HUDEP-2 (cell line): Measurements from ENCODE around the gene EQTN.

Source experiments
- DNase-seq, 76 experiments: peaks; one replicate each; lab custom pipeline; 2025; ENCODE audit not compliant: unreplicated experiment in 76 of 76; lab: John Stamatoyannopoulos, UW

EQTN gene

DNA sequence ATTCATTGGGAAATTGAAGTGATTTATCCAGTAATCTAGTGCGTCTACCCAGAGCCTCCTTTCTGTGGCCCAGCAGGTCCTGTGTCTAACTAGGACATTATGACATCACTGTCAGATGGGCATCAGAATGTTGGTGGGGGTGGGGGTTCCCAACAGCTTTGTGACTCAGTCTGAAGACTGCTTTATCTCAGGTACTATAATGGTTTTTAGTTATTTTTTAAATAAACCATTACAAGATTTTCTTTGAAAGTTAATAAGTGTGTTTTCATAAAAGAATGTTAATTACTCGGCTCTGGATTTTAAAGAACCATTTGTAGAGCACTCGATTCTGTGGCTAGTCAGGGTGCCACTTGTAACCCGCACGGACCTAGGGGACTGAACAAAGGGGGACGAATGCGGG is at the start of gene EQTN:
TSS of gene EQTN (minus strand) at position 101 of the 400 bp plus-strand sequence. CDS start at position 6, 95 bp downstream.
- DNase-seq, result no peak

DNA sequence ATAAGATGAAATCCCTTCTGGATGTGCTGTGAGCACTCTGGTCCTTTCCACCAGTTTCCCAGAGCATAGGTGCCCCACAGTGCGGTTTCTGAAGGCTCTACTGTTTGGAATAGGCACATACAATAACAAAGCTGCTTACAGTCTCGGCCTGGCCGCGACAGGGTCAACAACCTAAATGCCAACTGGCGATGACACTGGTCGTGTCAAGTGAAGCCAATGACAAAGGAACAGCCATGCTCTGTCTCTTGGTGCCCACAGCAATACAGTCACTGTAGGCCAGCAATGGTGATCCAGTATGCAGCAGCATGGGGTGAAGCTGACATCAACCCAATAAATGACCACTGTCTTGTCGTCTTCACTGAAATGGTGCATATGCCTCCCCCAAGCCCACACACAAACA is 47.8 kb upstream of the EQTN start:
- DNase-seq, result no peak

DNA sequence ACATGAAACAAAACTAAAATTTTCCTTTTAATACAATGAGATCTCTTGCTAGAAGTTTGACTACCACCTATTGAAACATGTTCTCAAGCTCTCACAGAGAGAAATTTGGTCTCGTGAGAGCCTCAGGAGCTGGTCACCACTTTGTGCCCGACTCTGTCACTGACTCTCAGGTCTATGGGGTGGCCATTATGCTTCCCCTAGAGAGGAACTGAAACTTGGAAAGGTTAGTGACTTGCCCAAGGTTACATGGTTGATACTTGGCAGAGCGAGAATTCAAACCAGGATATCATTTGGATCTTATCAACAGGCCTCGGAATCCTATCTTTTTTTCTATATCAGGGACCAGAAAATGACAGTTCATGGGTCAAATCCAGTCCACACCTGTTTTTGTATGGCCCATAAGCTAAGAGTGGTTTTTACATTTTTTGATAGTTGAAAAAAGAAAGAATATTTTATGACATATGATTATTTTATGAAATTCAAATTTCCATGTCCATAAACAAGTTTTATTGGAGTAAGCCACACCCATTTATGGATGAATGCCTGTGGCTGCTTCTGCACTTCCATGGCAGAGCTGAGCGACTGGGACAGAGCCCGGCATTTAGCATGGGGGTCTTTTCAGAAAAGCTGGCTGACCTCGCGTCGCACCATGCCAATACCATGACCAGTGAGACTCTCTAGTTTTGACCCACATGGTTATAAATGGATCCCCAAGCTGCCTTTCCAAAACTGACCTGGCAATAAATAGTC is 44.8 kb upstream of the EQTN start:
- no peak for DNase-seq

DNA sequence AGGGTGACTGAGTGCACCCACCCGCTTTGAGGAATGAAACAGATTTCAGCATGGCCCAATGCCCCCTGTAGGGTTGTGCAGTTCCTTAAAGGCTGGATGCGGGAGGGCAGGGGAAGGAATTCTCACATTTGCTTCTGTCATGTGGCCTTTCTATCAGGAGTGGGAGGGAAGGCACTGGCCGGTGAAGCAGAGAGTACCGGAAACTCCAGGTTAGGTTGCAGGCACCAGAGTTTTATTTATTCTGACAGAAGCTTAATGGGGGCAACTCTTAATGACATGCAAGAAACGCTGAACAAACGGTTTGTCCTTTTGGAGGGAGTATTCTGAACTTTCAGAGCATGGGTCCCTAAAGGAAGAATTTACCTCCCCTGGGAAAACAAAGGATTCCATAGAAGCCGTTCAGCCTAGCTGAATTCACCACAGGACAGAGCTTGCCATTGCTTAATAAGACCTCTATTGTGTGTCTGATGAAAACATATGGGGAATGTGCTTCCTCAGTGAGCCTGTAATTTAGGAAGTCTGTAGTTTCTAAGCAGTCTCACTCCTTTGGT is 44.1 kb upstream of the EQTN start:
- DNase-seq, result no peak

DNA sequence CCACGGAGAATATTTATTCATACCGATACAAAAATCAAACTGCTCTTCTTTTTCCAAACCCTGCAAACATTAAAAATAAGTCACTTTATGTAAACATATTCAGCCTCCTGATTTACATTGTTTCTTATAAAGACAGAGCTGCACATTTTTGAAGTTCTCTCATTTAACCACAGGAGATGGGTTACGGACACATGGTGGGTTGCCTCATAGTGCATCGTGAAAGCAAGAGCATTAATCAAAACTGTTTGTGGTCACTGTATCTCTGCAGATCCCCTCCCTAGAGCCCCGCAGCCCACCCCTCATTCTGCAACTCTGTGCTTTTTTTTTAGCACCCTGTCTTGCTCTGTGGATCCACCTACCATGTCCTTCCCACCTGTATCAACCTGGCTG is 43.3 kb upstream of the EQTN start:
- DNase-seq, result no peak

DNA sequence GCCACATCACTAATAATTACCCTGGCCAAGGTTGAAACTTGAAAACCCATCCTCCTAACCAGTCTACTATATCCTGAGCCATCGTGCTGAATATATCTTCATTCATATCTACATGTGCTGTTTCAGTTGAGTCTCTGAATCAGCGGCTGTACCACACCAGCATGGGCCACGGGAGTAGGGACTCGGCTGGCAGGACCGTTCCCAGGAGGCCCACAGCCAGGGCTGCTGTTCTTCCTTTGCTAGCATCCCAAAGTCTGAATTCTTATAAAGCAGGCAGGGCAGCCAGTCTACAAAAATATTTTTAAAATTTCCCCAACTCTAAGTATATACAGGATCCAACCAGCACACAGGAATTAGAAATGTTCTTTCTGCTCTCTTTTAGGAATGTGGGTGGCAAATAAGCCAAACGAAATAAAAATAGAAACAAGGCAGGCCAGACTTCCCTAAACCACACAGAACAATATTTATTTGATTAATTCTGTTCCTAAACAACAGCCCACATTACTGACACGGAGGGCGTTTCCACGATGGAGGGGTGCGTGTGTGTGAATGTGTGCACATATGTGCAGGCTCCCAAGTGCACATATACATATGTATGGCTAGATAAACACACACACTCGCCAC is 42.8 kb upstream of the EQTN start:
- no peak for DNase-seq

DNA sequence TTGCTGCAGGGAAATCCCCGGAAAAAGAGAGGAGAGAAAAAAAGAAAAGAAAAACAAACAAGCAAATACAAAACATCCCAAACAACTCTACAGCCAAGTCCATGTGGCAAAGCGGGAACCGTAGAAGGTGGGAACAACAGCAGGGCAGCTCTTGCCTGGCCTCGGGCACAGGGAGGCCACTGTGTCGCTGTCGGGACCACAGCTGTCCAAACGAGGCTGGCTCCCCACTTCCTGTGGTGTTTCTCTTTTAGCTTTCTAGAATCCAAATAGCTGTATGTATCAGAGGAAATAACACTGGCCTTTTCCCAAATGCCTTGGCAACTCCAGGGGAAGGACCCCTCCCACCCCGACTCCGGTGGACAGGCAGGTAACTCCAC is 41.6 kb upstream of the EQTN start:
- DNase-seq, result no peak

DNA sequence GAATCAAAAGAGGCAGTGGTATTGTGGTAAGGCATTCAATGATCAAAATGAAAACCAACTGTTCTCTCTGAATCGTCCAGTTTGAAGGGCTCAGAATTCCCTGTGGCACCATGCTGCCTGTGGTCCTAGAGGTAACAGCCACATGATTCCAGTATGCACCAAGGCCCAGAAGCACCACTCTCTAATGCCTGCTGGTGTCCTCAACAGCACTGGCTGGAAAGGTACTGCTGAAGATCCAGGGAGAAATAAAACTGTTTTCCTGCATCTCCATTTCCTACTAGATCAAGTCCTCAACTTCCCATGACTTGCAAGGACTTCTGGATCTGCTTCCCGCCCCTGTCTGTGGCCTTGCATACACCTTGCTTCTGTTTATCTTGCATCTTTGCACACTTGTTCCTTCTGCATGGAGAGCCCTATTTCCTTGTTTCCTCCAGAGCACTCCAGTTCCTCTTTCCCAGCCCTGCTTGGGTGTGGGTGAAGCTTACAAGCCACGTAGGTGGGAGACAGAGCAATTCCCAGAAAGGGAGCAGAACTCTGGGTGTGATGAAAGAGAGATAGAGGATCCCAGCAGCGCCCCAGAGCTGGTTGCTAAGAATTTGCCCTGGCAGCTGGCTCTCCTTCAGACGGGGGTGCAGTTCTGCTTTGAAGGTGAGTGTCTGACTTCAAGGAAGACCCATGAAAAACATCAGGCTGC is 41.0 kb upstream of the EQTN start:
- no peak for DNase-seq

DNA sequence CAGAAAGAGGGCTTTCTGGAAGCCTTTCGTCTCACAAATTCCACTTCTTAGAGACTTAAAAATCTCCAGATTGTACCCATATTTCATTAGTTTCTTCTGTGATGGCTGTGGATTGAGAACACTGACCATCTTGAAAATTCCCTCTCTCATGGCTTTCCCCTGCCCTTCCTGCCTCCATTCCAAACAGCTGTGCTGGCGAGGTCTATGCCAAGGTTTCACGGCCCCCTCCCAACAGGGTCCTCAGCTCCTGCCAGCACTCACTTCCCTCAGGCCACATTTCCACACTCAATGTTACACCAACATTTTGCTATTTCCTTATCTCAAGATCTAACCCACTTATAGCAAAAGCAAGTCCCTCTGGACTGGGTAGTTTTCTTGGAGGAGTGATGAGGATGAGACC is 40.3 kb upstream of the EQTN start:
- no peak for DNase-seq

DNA sequence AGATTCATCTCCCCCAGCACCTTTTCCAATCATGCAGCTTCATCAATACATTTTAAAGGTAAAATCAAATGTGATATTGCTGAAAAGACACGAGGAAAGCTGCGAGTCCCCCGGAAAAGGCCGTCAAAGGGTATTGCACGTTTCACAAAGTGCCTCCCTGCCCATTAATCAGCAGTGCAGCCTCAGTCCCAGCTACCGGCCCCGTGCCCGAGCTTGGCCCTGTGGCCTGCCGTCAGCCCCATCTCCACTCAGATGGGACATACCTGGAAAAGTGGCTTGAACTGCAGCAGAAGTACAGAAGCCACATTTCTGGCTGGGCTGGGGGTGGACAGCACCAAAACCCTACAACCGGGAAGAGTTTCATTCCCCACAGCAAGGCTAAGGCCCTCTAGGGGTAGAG is 39.9 kb upstream of the EQTN start:
- no peak for DNase-seq

DNA sequence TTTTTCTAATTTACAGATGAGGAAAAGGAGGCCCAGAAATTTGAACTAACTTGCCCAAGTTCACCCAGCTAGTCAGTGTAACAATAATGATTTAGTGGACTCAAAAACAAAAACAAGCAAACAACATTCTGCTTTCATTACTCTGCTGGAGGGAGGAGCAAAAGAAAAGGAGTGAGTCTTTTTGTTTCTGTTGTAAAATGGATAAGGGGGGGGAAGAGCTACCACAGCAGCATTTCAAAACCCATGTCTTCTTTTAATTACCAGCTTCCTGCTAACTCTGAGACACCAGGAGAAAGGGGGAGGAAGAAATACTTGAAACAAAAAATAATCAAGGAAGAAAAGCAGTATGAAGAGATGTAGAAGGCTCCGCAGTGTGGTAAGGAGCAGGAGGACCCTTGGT is 39.2 kb upstream of the EQTN start:
- no peak for DNase-seq

DNA sequence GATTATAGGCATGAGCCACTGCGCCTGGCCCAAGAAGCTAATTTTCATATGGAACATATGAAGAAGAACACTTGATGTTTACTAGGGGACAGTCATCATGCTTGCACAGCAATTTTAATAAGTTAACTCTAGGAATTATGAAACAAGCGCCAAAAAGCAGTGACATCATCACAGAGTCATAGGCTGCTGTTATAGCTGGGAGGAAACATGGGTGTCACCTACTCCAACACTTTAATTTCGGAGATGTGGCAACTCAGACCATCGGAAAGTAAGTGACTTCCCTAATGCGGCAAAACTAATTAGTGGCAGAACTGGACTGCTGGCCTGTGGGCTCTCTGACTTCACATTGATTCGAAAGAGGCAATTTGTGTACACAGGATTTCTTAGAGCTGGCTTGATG is 38.1 kb upstream of the EQTN start:
- DNase-seq, result no peak

DNA sequence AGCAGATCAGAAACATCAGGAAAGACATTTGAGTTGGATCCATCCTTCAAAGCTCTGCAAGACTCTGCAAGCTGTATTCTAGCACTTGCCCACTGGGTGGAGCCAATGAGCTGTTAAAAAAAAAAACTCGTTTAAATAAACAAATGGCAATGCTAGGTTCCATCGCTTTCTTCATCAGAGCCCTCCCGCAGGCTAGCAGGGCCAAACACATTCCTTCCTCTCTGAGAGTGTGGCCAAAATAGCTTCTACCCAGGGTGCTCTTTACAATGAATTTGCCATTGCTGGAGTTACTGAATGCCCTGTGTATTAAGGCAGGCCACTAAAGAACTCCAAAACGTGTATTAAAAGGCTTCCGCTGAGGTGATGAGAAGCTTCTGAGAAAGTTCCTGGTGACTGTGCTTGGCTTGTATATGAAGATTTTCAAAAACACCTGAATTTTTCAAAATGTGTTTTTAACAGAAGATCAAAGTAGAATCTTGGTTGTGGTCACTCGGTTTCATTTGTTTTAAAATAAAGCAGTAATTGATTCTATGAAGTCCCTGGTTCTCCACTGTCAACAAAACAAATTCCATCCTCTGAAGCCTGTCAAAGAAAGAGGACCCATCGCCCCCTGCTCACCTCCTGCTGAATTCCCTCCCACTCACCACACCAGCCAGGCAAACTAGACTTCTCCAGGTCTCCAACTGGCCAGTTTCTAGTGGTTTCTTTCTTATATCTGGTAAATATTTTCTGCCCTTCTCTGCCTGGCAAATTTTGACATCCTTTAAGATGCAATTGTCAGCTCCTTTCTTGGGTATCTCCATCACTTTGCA is 36.5 kb upstream of the EQTN start:
- DNase-seq, result peak in 61 of 76 experiments; percentile 5 to 77 (median 39)

DNA sequence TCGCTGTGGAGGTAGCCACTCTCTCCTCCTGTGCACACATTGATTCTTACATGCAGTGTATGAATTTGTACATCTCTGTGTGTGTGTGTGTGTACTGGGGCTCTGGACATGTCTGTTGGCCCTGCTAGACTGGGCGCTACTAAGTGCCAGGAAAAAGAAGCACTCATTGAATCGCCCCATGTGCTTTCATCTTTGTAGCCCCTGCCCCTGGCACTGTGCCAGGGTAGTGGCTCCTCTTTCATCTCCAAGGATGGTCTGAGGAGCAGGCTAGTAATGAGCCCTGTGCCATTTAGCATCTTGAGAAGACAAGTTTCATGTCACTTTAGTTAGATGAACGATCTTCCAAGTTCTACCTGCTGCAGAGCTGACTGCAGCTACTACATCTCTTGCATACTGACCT is 34.4 kb upstream of the EQTN start:
- DNase-seq, result no peak

DNA sequence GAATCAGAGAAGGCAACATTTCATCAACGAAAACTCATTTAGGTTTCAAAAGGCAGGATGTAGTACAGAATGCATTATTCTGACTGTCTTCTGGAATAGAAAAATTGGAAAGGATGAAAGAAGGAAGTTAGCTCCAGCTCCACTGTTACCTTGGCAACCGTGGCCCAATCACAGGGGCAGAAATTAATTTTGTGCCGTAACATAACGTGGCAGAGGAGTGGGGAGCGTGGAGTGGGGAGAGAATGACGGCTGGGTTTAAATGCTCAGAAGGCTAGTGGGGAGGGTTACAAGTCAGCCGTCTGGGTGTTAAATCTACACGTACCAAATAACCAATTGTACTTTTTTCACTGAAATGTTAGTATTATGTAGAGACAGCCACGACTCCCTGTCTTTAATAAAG is 32.3 kb upstream of the EQTN start:
- DNase-seq, result no peak

DNA sequence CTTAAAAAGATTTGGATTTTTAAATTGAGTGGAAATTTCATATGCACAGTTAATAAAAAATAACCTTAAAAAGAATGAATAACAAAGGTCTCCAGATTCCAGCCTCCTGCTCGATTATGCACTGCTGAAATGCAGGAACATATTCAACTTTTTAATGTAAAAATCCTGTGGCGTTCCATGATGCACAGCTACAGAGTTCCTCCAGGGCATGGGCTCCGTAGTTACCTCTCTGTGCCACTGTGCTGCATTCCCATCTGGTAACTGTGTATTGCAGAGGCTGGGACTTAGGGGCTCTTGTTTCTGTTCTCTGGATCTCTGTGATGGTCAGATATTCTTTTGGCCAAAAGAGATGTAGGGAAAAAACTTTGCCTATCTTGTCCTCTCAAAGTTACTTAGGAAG is 31.5 kb upstream of the EQTN start:
- no peak for DNase-seq

DNA sequence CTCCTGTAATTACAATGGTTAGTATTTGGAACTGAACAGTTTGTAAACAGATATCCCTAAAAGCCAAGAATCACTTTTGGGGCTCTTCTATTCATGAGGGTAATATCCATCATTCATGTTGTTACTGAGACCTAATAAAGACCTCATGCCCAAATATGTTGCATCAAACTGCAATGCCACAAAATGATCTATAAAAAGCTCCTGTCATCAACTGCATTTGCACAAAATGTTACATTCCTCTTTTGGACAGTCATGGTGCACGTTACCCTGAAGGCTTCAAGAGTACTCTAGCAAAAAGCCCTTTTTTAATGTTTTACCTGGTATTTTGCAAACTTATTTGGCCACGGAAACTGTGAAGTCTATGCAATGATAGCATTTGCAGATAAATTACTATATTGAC is 14.2 kb upstream of the EQTN start:
- no peak for DNase-seq

DNA sequence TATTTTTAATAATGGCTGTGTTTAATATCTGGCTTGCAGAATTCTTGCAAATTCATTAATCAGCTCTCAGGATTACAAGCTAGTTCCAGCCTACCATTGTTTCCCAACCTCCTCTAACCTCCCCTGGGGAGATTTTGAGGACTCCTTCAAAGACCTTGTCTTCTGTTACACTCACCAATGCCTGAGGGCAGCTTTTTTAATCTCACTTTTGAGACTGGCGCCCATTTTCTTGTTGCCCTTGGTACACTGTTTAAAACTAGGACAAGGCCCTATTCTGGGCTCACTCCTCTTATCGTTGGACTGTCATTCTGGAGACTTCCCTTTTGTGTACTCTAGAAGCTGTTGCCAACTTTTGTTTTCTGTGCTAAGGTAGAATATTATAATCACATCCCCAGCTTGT is 13.6 kb upstream of the EQTN start:
- DNase-seq, result no peak

DNA sequence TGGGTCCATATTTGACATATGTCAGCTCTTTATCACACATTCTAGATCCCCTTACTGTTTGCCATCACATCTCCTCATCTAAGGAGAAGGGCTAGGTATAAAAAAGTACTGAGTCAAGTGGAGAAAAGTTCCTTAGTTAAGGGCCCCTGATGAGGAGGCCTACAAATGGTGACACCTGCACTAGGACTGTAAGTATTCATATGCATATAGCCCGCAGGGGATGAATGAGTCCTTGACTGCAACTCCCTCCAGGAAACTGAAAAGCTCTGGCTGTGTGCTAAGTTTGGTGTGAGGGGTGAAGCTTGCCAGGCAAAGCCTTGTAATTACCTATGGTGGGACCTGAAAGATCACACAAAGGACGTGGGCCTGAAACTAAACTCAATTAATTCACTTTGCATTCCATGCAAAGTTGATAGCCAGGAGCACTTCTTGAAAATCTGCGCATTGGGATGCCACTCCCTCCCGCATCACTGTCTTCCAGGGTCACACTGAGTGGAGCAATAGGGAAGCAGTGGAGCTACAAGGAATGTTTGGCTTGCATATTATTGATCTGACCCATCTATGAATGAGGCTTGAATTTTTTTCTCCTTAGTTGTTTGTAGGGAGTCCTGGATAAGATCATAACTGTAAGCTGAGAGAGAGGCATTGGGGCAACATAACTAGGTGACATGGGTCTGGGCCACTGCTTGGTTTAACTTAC is 11.9 kb upstream of the EQTN start:
- DNase-seq, result no peak

DNA sequence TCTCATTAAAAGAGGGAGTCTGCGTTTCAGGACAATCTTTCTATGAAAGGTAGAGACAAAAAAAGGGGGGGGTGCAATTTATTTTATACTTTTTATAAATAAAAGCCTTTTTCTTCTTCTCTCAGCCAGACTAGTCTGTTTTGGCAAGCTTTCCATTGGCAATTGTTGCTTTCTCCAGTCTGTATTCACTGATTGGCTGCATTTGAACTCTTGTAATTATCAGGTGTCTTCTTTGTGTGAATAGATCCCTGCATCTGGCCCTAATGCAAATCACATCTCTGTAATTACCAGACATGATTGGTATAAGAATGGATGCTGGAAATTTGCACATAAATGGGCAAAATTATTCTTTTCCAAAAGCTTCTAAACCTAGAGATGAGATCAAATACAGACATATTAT is 7.6 kb upstream of the EQTN start:
- DNase-seq, result no peak
